Suprapubic skin (tissue), 4 donors: ENCODE data around the gene NUDT21. TPM values are rescaled to one million over a fixed set of nuclear protein-coding genes. Genes with fewer than 3 reads are reported as not detected.

Experiments
- DNase-seq, 2 donors: peaks; one replicate each; pipeline ENCODE4 v3.0.0-alpha.2; 2019; ENCODE audit warnings: low spot score in 2 of 2
- H3K27ac ChIP-seq: fragments of 200-600 bp; sonication (generic); one replicate; pipeline ENCODE4 v1.5.1; 2019
- H3K27me3 ChIP-seq: fragments of 200-600 bp; sonication (generic); one replicate; pipeline ENCODE4 v1.5.1; 2019
- H3K36me3 ChIP-seq: fragments of 200-600 bp; sonication (generic); one replicate; pipeline ENCODE4 v1.5.1; 2019
- H3K4me1 ChIP-seq: fragments of 200-600 bp; sonication (generic); one replicate; pipeline ENCODE4 v1.5.1; 2019
- H3K4me3 ChIP-seq: fragments of 200-600 bp; sonication (generic); one replicate; pipeline ENCODE4 v1.5.1; 2019; ENCODE audit warnings: mild to moderate bottlenecking
- H3K9me3 ChIP-seq: fragments of 200-600 bp; sonication (generic); one replicate; pipeline ENCODE4 v1.5.1; 2019
- CTCF ChIP-seq, 2 donors: fragments of 200-600 bp in 1 of 2; fragments of 450-650 bp in 1 of 2; sonication (generic) in 1 of 2; IDR thresholded peaks; one replicate each; pipeline ENCODE4 v1.5.1; 2016 to 2019; ENCODE audit warnings: antibody characterized with exemption in 2 of 2, mild to moderate bottlenecking in 1 of 2, moderate library complexity in 1 of 2
- EP300 ChIP-seq: sonication (generic); formaldehyde crosslinking; IDR thresholded peaks from one replicate; pipeline ENCODE4 v1.6.1; 2017; ENCODE audit warnings: antibody characterized with exemption
- POLR2A ChIP-seq, 2 donors: fragments of 450-650 bp; IDR thresholded peaks; one replicate each; pipeline ENCODE4 v1.6.1; 2017; ENCODE audit warnings: antibody characterized with exemption in 2 of 2, mild to moderate bottlenecking in 2 of 2, moderate library complexity in 2 of 2
- POLR2AphosphoS5 ChIP-seq, 3 donors: sonication (generic); formaldehyde crosslinking; IDR thresholded peaks; one replicate each; pipeline ENCODE4 v1.6.1; 2017; ENCODE audit warnings: antibody characterized with exemption in 3 of 3
- WGBS: methylation state at CpG from one replicate; pipeline ENCODE4 v1.1.5; 2018; 5-methylcytosine and 5-hydroxymethylcytosine counted together
- total RNA-seq, 4 donors: library from RNA; depleted of rRNA; stranded (reverse); fragments of >200 nt; gene quantifications; one replicate each; pipeline ENCODE4 v1.1.0, GENCODE V29; 2016

The NUDT21 gene
- total RNA-seq, 4 donors from 2014 or later = 36.9 to 49.8 (median 39.9) TPM

GRCh38 chr16:56457927-56458470 lies 6.9 kb upstream of the NUDT21 start:
- H3K4me3 ChIP-seq = no peak overlapping the region
- TF ChIP-seq CTCF (IDR thresholded peaks at IDR 0.05) = no peak
- TF ChIP-seq EP300 = no peak
- no peak for TF ChIP-seq POLR2AphosphoS5 (IDR thresholded peaks at IDR 0.05)
- TF ChIP-seq POLR2A (IDR thresholded peaks at IDR 0.05) = no peak
- H3K36me3 ChIP-seq = peaks cover 76% of the 10 kb centered on the region
- H3K27me3 ChIP-seq = no peaks in the 10 kb centered on the region
- no peaks in the 10 kb centered on the region for H3K9me3 ChIP-seq
- H3K4me1 ChIP-seq = no peaks in the 10 kb centered on the region
- no peak for DNase-seq
- H3K27ac ChIP-seq = no peak overlapping the region
- WGBS = 93% methylated on average over 6 of the region's 6 CpGs

GRCh38 chr16:56451753-56452689 lies 889 bp upstream of the NUDT21 start:
- H3K4me1 ChIP-seq = peaks cover 33% of the 10 kb centered on the region
- WGBS = 5% methylated on average over 26 of the region's 31 CpGs

GRCh38 chr16:56450275-56450985 lies 702 bp downstream of the NUDT21 start:
- TF ChIP-seq CTCF (IDR thresholded peaks at IDR 0.05) = no peak
- TF ChIP-seq POLR2AphosphoS5 (IDR thresholded peaks at IDR 0.05) = no peak
- TF ChIP-seq EP300 = no peak
- TF ChIP-seq POLR2A (IDR thresholded peaks at IDR 0.05) = no peak
- DNase-seq = no peak
- peaks cover 34% of the 10 kb centered on the region for H3K36me3 ChIP-seq
- no peaks in the 10 kb centered on the region for H3K9me3 ChIP-seq
- H3K27ac ChIP-seq = peak overlapping the region; percentile 91
- H3K4me3 ChIP-seq = peak overlapping the region; percentile 90
- 8% methylated on average over 18 of the region's 18 CpGs for WGBS
- H3K27me3 ChIP-seq = no peaks in the 10 kb centered on the region
- H3K4me1 ChIP-seq = peaks cover 33% of the 10 kb centered on the region

More at GRCh38 chr16:56451753-56452689, 889 bp upstream of the NUDT21 start:
- Histone ChIP-seq H3K27me3 (no peaks in the 10 kb centered on the region), H3K9me3 (no peaks in the 10 kb centered on the region), H3K36me3 (peaks cover 34% of the 10 kb centered on the region), H3K4me3 (peak overlapping the region; percentile 90), H3K27ac (peak overlapping the region; percentile 91)
- no peak for DNase-seq
- TF ChIP-seq CTCF (IDR thresholded peaks at IDR 0.05) = no peak
- TF ChIP-seq POLR2AphosphoS5 (IDR thresholded peaks at IDR 0.05) = no peak
- TF ChIP-seq POLR2A (IDR thresholded peaks at IDR 0.05) = no peak
- TF ChIP-seq EP300 = no peak

- H3K27me3 ChIP-seq = no peaks in the 10 kb centered on the region
- no peak for DNase-seq
- no peak for TF ChIP-seq POLR2AphosphoS5 (IDR thresholded peaks at IDR 0.05)
- no peak for TF ChIP-seq EP300
- TF ChIP-seq CTCF (IDR thresholded peaks at IDR 0.05) = no peak
- no peak for TF ChIP-seq POLR2A (IDR thresholded peaks at IDR 0.05)
- H3K36me3 ChIP-seq = peaks cover 36% of the 10 kb centered on the region
- no peak overlapping the region for H3K27ac ChIP-seq
- H3K4me1 ChIP-seq = peaks cover 33% of the 10 kb centered on the region
- H3K9me3 ChIP-seq = no peaks in the 10 kb centered on the region
- no peak overlapping the region for H3K4me3 ChIP-seq
These were observed 3.1 kb downstream of the NUDT21 start for GRCh38 chr16:56448005-56448404.

- 94% methylated on average over 2 of the region's 2 CpGs for WGBS
- TF ChIP-seq POLR2AphosphoS5 (IDR thresholded peaks at IDR 0.05) (no peak), EP300 (no peak), CTCF (IDR thresholded peaks at IDR 0.05) (no peak), POLR2A (IDR thresholded peaks at IDR 0.05) (no peak)
- H3K27me3 ChIP-seq = no peaks in the 10 kb centered on the region
- H3K4me1 ChIP-seq = peaks cover 26% of the 10 kb centered on the region
- no peak overlapping the region for H3K4me3 ChIP-seq
- H3K27ac ChIP-seq = no peak overlapping the region
- H3K36me3 ChIP-seq = peaks cover 36% of the 10 kb centered on the region
- H3K9me3 ChIP-seq = no peaks in the 10 kb centered on the region
- no peak for DNase-seq
These were observed 3.8 kb downstream of the NUDT21 start for GRCh38 chr16:56447286-56447685.
